ENCODE data around the gene DAAM2.

Gene DAAM2

GRCh38 chr6:39824030-39824926, 32.1 kb downstream of the DAAM2 start:
- no peak overlapping the region for H3K27ac ChIP-seq
- TF ChIP-seq CTCF (conservative IDR thresholded peaks at IDR 0.05) (no peak), ZFX (IDR thresholded peaks at IDR 0.05) (no peak)

- TF ChIP-seq ZFX (IDR thresholded peaks at IDR 0.05) (no peak), CTCF (conservative IDR thresholded peaks at IDR 0.05) (no peak)
These were observed 37.2 kb downstream of the DAAM2 start for GRCh38 chr6:39829331-39829730.

GRCh38 chr6:39830444-39830843, 38.3 kb downstream of the DAAM2 start:
- no peak for TF ChIP-seq CTCF (conservative IDR thresholded peaks at IDR 0.05)
- TF ChIP-seq ZFX (IDR thresholded peaks at IDR 0.05): no peak
- H3K27ac ChIP-seq: no peak overlapping the region

More at GRCh38 chr6:39829331-39829730, 37.2 kb downstream of the DAAM2 start:
- H3K27ac ChIP-seq: no peak overlapping the region

DNA sequence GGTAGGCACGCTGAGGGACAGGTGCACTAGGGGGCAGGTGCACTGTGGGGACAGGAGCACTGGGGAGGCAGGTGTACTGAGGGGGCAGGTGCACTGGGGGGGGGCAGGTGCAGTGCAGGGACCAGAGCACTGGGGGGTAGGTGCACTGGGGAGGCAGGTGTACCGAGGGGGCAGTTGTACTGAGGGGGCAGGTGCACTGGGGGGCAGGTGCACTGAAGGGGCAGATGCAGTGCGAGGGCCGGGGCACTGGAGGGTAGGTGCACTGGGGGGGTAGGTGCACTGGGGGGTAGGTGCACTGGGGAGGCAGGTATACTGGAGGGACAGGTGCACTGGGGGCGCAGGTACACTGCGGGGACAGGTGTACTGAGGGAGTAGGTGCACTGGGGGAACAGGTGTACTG, 39.5 kb downstream of the DAAM2 start:
- no peak overlapping the region for H3K27ac ChIP-seq
- TF ChIP-seq ZFX (IDR thresholded peaks at IDR 0.05) (no peak), CTCF (conservative IDR thresholded peaks at IDR 0.05) (no peak)

GRCh38 chr6:39834278-39834677, 42.1 kb downstream of the DAAM2 start:
- TF ChIP-seq ZFX (IDR thresholded peaks at IDR 0.05) (no peak), CTCF (conservative IDR thresholded peaks at IDR 0.05) (no peak)

DNA sequence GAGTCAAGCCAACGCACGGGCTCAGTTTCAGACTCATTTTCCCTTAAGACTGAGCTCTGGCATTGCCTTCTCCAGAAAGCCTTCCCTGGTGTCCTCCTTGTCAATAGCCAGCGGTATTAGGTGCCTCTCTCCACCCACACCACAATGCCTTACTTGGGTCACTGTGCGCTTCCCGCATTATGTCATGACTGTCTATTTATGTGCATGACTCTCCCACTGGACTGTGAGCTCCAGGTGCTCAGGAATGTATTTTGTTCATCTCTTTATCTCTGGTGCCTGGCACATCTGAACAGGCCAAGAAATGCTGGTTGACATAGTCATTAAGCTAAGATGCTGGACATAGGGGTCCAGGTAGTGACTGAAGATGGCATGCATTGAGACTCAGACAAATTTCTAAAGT, 42.7 kb downstream of the DAAM2 start:
- TF ChIP-seq ZFX (IDR thresholded peaks at IDR 0.05) (no peak), CTCF (conservative IDR thresholded peaks at IDR 0.05) (no peak)
- H3K27ac ChIP-seq: no peak overlapping the region

More at GRCh38 chr6:39834278-39834677, 42.1 kb downstream of the DAAM2 start:
- no peak overlapping the region for H3K27ac ChIP-seq

- TF ChIP-seq CTCF (conservative IDR thresholded peaks at IDR 0.05) (no peak), ZFX (IDR thresholded peaks at IDR 0.05) (no peak)
These were observed 43.7 kb downstream of the DAAM2 start for GRCh38 chr6:39835821-39836295.

More at GRCh38 chr6:39835821-39836295, 43.7 kb downstream of the DAAM2 start:
- no peak overlapping the region for H3K27ac ChIP-seq

All from C4-2B (cell line).